OCI-LY3 (cell line): ENCODE measurements around the gene RAB27B.
"Not testable (repeated sequence)": the region's sequence is repeated elsewhere in the genome, so short reads cannot be mapped to it uniquely, and the experiment has no call there.

Experiments used
- H2AFZ ChIP-seq: fragments of 200-600, 300-600 bp; shearing (Covaris generic); 2 replicates; pipeline ENCODE4 v1.6.0; 2014; ENCODE audit warnings: antibody characterized with exemption, low read depth, low read length
- H3K27ac ChIP-seq: fragments of 200-600, 300-600 bp; sonication (generic); 2 replicates; pipeline ENCODE4 v1.5.1; 2014; ENCODE audit warnings: mild to moderate bottlenecking, low read length, moderate library complexity, mixed read lengths
- H3K27me3 ChIP-seq: fragments of 200-600, 300-600 bp; sonication (generic); 2 replicates; pipeline ENCODE4 v1.6.1; 2014; ENCODE audit warnings: low read depth, low read length, mixed read lengths
- H3K36me3 ChIP-seq: fragments of 200-600, 300-600 bp; sonication (generic); replicated peaks from 2 replicates; pipeline ENCODE3; 2014; ENCODE audit warnings: low read depth, low read length, mixed read lengths
- H3K4me1 ChIP-seq: fragments of 300-600, 200-600 bp; sonication (generic); 2 replicates; pipeline ENCODE4 v1.6.1; 2014; ENCODE audit warnings: low read length, mixed read lengths
- H3K4me2 ChIP-seq: fragments of 200-600, 300-600 bp; sonication (generic); 2 replicates; pipeline ENCODE4 v1.6.1; 2014; ENCODE audit warnings: low read length, mixed read lengths
- H3K4me3 ChIP-seq: fragments of 300-600, 200-600 bp; sonication (generic); 2 replicates; pipeline ENCODE4 v1.5.1; 2014; ENCODE audit warnings: antibody characterized with exemption, mild to moderate bottlenecking, low read length, moderate library complexity
- H3K79me2 ChIP-seq: fragments of 300-600, 200-600 bp; shearing (Covaris generic); 2 replicates; pipeline ENCODE4 v1.6.1; 2014; ENCODE audit warnings: mild to moderate bottlenecking, low read length, mixed read lengths
- H3K9ac ChIP-seq: fragments of 300-600, 200-600 bp; shearing (Covaris generic); 2 replicates; pipeline ENCODE4 v1.6.0; 2014; ENCODE audit warnings: mild to moderate bottlenecking, low read length, moderate library complexity
- H3K9me3 ChIP-seq: fragments of 200-600, 300-600 bp; shearing (Covaris generic); 2 replicates; pipeline ENCODE4 v1.6.1; 2014; ENCODE audit warnings: low read length, mixed read lengths; ENCODE audit not compliant: insufficient read depth
- H4K20me1 ChIP-seq: fragments of 200-600, 300-600 bp; sonication (generic); 2 replicates; pipeline ENCODE4 v1.6.1; 2016; ENCODE audit warnings: low read length, mixed read lengths; ENCODE audit not compliant: insufficient read depth
- EZH2phosphoT487 ChIP-seq: fragments of 200-600 bp; shearing (Covaris generic); IDR thresholded peaks from 2 replicates; pipeline ENCODE4 v1.6.1; 2018; ENCODE audit warnings: antibody characterized with exemption, mixed run types, low read depth
- TF ChIP-seq, protein P1 (sequence below): fragments of 200-600, 300-600 bp; sonication (generic); IDR thresholded peaks from 2 replicates; pipeline ENCODE4 v1.5.1; 2014; ENCODE audit warnings: antibody characterized with exemption, low read length, low read depth

RAB27B gene

DNA sequence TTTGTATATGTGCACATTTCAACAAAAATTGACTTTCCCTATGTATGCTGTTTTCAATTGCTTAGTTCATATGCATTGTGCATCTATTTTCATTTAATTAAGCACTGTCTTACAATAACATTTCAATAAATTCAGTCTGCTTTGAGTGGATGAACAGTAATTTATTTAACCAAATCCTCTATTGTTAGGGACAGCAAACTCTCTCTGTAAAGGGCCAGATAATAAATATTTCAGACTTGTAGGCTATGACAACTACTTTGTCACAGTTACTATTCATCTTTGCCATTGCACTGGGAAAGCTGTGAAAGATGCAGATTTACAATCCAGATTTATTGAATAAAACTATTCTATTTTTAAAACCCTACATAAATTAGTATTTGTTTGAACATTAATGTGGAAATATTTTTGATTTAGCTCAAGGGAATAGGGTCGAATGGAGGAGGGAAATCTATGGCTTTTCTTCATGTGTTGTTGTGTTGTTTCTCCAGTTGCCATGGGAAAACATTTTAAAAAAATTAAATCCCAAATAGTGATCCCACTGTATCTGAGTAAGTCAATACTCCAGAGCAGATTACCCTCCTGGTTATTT, 14.2 kb upstream of the RAB27B start:
- Histone ChIP-seq H3K27me3 (peaks cover 17% of the 10 kb centered on the region), H3K4me3 (no peak overlapping the region), H3K9me3 (no peaks in the 10 kb centered on the region), H2AFZ (no peak overlapping the region), H3K36me3 (no peaks in the 10 kb centered on the region), H4K20me1 (no peaks in the 10 kb centered on the region), H3K79me2 (no peaks in the 10 kb centered on the region), H3K27ac (no peak overlapping the region), H3K4me2 (no peak overlapping the region), H3K4me1 (no peaks in the 10 kb centered on the region), H3K9ac (no peak overlapping the region)
- TF ChIP-seq, protein P1, sequence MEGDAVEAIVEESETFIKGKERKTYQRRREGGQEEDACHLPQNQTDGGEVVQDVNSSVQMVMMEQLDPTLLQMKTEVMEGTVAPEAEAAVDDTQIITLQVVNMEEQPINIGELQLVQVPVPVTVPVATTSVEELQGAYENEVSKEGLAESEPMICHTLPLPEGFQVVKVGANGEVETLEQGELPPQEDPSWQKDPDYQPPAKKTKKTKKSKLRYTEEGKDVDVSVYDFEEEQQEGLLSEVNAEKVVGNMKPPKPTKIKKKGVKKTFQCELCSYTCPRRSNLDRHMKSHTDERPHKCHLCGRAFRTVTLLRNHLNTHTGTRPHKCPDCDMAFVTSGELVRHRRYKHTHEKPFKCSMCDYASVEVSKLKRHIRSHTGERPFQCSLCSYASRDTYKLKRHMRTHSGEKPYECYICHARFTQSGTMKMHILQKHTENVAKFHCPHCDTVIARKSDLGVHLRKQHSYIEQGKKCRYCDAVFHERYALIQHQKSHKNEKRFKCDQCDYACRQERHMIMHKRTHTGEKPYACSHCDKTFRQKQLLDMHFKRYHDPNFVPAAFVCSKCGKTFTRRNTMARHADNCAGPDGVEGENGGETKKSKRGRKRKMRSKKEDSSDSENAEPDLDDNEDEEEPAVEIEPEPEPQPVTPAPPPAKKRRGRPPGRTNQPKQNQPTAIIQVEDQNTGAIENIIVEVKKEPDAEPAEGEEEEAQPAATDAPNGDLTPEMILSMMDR = no peak
- no peak for TF ChIP-seq EZH2phosphoT487

DNA sequence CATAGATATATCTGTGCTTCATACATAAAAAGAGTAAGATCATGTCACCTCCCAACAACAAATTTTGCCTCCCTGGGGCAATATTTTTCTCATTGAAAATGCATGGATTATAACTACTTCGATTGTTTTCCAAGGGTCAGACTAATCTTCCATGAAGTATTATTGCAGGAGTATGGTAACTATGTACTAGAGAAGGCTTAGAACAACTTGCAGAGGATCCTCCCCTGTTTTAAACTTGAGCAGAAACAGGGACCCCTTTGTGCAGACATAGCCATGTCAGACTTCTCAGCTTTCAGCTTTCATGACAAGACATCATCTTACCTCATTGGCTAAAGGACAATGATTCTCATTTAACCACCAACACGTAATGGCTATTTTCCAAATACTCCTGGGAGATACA, 13.2 kb upstream of the RAB27B start:
- Histone ChIP-seq H4K20me1 (no peaks in the 10 kb centered on the region), H2AFZ (no peak overlapping the region), H3K79me2 (no peaks in the 10 kb centered on the region), H3K27me3 (peaks cover 17% of the 10 kb centered on the region), H3K4me3 (no peak overlapping the region), H3K4me2 (no peak overlapping the region), H3K9ac (no peak overlapping the region), H3K36me3 (no peaks in the 10 kb centered on the region), H3K27ac (no peak overlapping the region), H3K4me1 (no peaks in the 10 kb centered on the region), H3K9me3 (no peaks in the 10 kb centered on the region)
- TF ChIP-seq, protein P1 = no peak
- TF ChIP-seq EZH2phosphoT487 = no peak

DNA sequence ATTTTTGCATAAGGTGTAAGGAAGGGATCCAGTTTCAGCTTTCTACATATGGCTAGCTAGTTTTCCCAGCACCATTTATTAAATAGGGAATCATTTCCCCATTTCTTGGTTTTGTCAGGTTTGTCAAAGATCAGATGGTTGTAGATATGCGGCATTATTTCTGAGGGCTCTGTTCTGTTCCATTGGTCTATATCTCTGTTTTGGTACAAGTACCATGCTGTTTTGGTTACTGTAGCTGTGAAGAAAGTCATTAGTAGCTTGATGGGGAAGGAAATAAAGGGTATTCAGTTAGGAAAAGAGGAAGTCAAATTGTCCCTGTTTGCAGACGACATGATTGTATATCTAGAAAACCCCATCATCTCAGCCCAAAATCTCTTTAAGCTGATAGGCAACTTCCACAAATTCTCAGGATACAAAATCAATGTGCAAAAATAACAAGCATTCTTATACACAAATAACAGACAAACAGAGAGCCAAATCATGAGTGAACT, 7.4 kb upstream of the RAB27B start:
- H3K27me3 ChIP-seq = peaks cover 17% of the 10 kb centered on the region
- not testable (repeated sequence) for H3K79me2 ChIP-seq, H3K27ac ChIP-seq, H3K4me2 ChIP-seq, H3K4me1 ChIP-seq, H3K9me3 ChIP-seq, H3K4me3 ChIP-seq, H2AFZ ChIP-seq, H4K20me1 ChIP-seq, H3K36me3 ChIP-seq, H3K9ac ChIP-seq

DNA sequence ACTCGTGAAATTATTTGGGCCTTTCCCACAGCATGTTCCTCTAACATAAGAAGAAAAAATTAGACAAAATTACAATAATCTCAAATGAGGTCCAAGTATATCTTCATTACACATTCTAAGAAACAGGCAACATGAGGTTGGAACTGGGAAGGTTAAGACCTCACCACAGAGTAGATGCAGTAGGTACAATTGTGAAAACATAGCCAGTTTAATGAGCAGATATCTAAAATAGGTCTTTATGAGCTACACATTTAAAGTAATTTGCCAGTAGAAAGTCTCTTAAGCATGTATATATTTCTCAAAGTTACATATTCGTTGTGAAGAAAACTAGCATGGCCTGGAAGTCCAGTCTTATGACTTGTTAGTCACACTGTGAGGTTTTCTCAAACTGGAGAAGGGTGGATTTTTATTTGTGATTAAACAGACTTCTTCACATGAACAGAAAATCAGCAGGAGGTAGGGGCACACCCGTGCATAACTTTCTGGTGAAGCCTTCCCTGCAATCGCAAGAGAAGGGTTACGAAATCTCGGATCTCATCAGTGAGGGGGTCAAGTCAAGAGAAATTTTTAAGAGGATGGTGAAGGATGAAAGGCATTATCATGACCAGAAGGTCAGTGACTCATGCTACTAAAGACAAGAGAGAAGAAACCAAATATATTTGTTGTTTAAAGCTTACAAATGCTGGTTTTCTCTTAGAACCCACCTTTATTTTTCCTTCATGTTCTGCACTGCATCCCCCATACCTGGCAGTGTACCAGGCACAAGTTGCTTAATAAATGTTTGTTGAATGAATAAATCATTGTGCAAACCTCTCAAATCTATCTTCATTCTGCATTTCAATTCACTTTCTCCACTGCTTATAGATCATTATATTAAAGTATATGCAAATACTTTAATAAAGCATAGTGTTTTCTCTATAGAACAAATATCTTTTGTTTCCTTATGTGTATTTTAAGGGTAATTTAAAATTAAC, 5.1 kb upstream of the RAB27B start:
- H3K4me3 ChIP-seq = no peak overlapping the region
- TF ChIP-seq EZH2phosphoT487 = no peak
- no peak overlapping the region for H3K4me2 ChIP-seq

DNA sequence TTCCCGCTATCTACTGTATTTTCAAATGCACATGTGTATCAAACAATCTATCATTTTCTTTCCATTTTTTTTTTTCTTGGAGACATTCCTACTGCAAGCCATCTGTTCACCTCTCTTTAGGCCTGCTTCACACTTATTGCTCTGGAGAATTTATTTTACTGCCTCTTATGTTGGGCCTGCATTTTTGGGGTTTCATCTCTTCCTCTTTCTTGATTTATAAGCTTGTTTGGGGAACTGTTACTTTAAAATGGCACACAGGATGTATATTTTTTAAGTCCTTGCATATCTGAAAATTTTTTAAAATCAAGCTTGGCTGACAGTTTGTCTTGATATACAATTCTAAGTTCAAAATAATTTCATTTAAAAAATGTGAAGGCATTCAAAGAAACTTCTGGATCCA, 3.5 kb upstream of the RAB27B start:
- Histone ChIP-seq H3K36me3 (no peaks in the 10 kb centered on the region), H3K4me3 (no peak overlapping the region), H4K20me1 (no peaks in the 10 kb centered on the region), H3K79me2 (no peaks in the 10 kb centered on the region), H3K4me2 (no peak overlapping the region), H3K4me1 (no peaks in the 10 kb centered on the region), H3K9me3 (no peaks in the 10 kb centered on the region), H2AFZ (no peak overlapping the region), H3K27ac (no peak overlapping the region), H3K27me3 (no peaks in the 10 kb centered on the region), H3K9ac (no peak overlapping the region)
- no peak for TF ChIP-seq EZH2phosphoT487
- TF ChIP-seq, protein P1 = no peak

More for the DNA sequence above, 5.1 kb upstream of the RAB27B start:
- Histone ChIP-seq H3K79me2 (no peaks in the 10 kb centered on the region), H3K36me3 (no peaks in the 10 kb centered on the region), H3K9me3 (no peaks in the 10 kb centered on the region), H3K27me3 (peaks cover 4% of the 10 kb centered on the region; the same call in 1 of the 2 replicates), H3K27ac (no peak overlapping the region), H2AFZ (no peak overlapping the region), H3K4me1 (no peaks in the 10 kb centered on the region), H4K20me1 (no peaks in the 10 kb centered on the region), H3K9ac (no peak overlapping the region)
